ENCODE results near the gene NPAS2.
A peak's percentile ranks its signal among the peaks of the same experiment; 100 is the strongest.

NPAS2 gene

GRCh38 chr2:100924122-100924519 is 104.2 kb downstream of the NPAS2 start:
- DNase-seq (ENCODE audit: low read depth in 1 of 2, low spot score in 1 of 2), result no peak
- no peak for TF ChIP-seq JUND (IDR thresholded peaks at IDR 0.05; ENCODE audit: low read depth)
- in situ Hi-C loops (cut with HindIII; ENCODE audit: low pct_unique_long_range_greater_than_20kb, low sequenced_read_pairs), result no loop called here

- no peak for DNase-seq (ENCODE audit: low read depth in 1 of 2, low spot score in 1 of 2)
- in situ Hi-C loops (cut with HindIII; ENCODE audit: low pct_unique_long_range_greater_than_20kb, low sequenced_read_pairs), result no loop called here
- TF ChIP-seq JUND (IDR thresholded peaks at IDR 0.05; ENCODE audit: low read depth), result no peak
Measured at GRCh38 chr2:100924520-100925451, 104.8 kb downstream of the NPAS2 start.

GRCh38 chr2:100928235-100928634 is 108.3 kb downstream of the NPAS2 start:
- DNase-seq (ENCODE audit: low read depth in 1 of 2, low spot score in 1 of 2), result no peak
- in situ Hi-C loops (cut with HindIII; ENCODE audit: low pct_unique_long_range_greater_than_20kb, low sequenced_read_pairs), result no loop called here

GRCh38 chr2:100929147-100929546 is 109.2 kb downstream of the NPAS2 start:
- no peak for TF ChIP-seq JUND (IDR thresholded peaks at IDR 0.05; ENCODE audit: low read depth)
- in situ Hi-C loops (cut with HindIII; ENCODE audit: low pct_unique_long_range_greater_than_20kb, low sequenced_read_pairs), result no loop called here
- no peak for DNase-seq (ENCODE audit: low read depth in 1 of 2, low spot score in 1 of 2)

More at GRCh38 chr2:100928235-100928634, 108.3 kb downstream of the NPAS2 start:
- no peak for TF ChIP-seq JUND (IDR thresholded peaks at IDR 0.05; ENCODE audit: low read depth)

GRCh38 chr2:100934504-100935371 is 114.8 kb downstream of the NPAS2 start:
- in situ Hi-C loops (cut with HindIII; ENCODE audit: low pct_unique_long_range_greater_than_20kb, low sequenced_read_pairs), result no loop called here
- no peak for TF ChIP-seq JUND (IDR thresholded peaks at IDR 0.05; ENCODE audit: low read depth)

GRCh38 chr2:100935372-100935752 is 115.4 kb downstream of the NPAS2 start:
- no peak for DNase-seq (ENCODE audit: low read depth in 1 of 2, low spot score in 1 of 2)
- no peak for TF ChIP-seq JUND (IDR thresholded peaks at IDR 0.05; ENCODE audit: low read depth)
- in situ Hi-C loops (cut with HindIII; ENCODE audit: low pct_unique_long_range_greater_than_20kb, low sequenced_read_pairs), result no loop called here

More at GRCh38 chr2:100934504-100935371, 114.8 kb downstream of the NPAS2 start:
- no peak for DNase-seq (ENCODE audit: low read depth in 1 of 2, low spot score in 1 of 2)

- in situ Hi-C loops (cut with HindIII; ENCODE audit: low pct_unique_long_range_greater_than_20kb, low sequenced_read_pairs), result no loop called here
Measured at GRCh38 chr2:100936070-100936741, 116.3 kb downstream of the NPAS2 start.

GRCh38 chr2:100936972-100937542 is 117.1 kb downstream of the NPAS2 start:
- no peak for DNase-seq (ENCODE audit: low read depth in 1 of 2, low spot score in 1 of 2)
- no peak for TF ChIP-seq JUND (IDR thresholded peaks at IDR 0.05; ENCODE audit: low read depth)
- in situ Hi-C loops (cut with HindIII; ENCODE audit: low pct_unique_long_range_greater_than_20kb, low sequenced_read_pairs), result no loop called here

More at GRCh38 chr2:100936070-100936741, 116.3 kb downstream of the NPAS2 start:
- no peak for DNase-seq (ENCODE audit: low read depth in 1 of 2, low spot score in 1 of 2)
- TF ChIP-seq JUND (IDR thresholded peaks at IDR 0.05; ENCODE audit: low read depth), result no peak

- in situ Hi-C loops (cut with HindIII; ENCODE audit: low pct_unique_long_range_greater_than_20kb, low sequenced_read_pairs), result no loop called here
- no peak for TF ChIP-seq JUND (IDR thresholded peaks at IDR 0.05; ENCODE audit: low read depth)
- DNase-seq (ENCODE audit: low read depth in 1 of 2, low spot score in 1 of 2), result no peak
Measured at GRCh38 chr2:100938031-100939026, 118.4 kb downstream of the NPAS2 start.

- in situ Hi-C loops (cut with HindIII; ENCODE audit: low pct_unique_long_range_greater_than_20kb, low sequenced_read_pairs), result no loop called here
- DNase-seq (ENCODE audit: low read depth in 1 of 2, low spot score in 1 of 2), result peak in 1 of 2 experiments; percentile 18
- TF ChIP-seq JUND (IDR thresholded peaks at IDR 0.05; ENCODE audit: low read depth), result no peak
Measured at GRCh38 chr2:100939445-100939844, 119.5 kb downstream of the NPAS2 start.

- TF ChIP-seq JUND (IDR thresholded peaks at IDR 0.05; ENCODE audit: low read depth), result no peak
Measured at GRCh38 chr2:100940240-100940639, 120.3 kb downstream of the NPAS2 start.

More at GRCh38 chr2:100940240-100940639, 120.3 kb downstream of the NPAS2 start:
- in situ Hi-C loops (cut with HindIII; ENCODE audit: low pct_unique_long_range_greater_than_20kb, low sequenced_read_pairs), result no loop called here
- no peak for DNase-seq (ENCODE audit: low read depth in 1 of 2, low spot score in 1 of 2)

Data from T47D (cell line).